ENCODE measurements around the gene PKNOX2.

The PKNOX2 gene

DNA sequence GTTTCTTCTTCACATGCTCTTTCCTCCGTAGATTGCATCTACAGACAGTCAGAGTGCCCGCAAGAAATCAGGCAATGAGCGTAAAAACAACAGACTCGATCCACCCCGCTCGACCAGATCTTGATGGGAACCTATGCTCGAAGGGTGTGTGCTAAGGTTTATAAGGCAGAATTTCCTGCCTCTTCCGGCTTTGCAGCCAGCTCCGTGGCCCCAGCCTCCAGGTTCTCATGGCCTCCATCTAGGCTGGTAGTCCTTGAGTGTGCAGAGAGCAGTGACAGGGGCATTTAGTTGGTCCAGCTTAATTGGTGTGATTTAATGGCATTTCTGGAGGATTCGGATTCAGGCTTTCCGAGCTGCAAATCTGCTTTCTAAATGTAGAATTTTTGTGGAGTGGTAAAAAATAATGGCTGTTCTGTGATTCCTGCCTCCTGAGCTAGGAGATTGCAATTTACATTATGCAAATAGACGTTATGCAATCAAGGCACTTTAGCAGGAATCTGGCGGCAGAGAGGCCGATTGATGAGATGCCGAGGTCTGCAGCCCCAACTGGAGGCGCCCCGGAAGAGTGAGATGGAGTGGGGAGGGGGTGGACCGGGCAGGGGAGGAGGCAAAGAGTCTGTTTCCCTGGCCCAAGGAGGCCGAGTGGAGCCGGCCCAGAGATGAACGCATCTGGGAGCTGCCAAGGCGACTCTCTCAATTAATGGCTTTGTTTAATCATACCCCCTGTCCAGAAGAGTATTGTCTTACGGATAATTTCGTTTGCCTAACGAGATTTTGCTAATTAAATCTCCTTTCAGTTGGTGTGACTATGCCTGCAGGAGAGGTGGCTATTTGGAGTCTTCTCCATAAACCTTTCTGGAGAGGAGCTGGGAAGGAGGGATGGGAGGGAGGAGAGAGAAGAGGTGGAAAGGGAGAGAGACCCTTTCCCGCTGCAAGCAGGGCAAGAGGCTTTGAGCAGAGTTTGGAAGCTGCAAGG is 75.3 kb downstream of the PKNOX2 start:
- DNase-seq: no peak

DNA sequence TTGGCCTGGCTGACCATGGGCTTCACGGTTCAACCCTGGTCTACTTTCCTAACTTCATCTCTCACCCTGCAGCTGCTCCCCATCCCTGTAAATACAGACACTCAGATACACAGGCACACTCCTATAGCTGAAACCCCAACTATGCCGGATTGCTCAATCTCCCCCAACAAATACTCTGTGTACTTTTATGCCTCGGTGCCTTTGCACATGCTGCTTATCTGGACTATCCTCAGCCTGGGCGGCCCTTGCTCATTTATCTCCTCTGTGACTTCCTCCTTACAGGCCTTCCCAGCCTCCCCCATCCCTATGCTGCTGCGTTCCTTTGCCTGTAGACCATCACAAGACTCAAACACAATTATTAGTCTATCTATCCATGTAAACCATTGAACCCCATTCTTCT is 76.6 kb downstream of the PKNOX2 start:
- no peak for DNase-seq

DNA sequence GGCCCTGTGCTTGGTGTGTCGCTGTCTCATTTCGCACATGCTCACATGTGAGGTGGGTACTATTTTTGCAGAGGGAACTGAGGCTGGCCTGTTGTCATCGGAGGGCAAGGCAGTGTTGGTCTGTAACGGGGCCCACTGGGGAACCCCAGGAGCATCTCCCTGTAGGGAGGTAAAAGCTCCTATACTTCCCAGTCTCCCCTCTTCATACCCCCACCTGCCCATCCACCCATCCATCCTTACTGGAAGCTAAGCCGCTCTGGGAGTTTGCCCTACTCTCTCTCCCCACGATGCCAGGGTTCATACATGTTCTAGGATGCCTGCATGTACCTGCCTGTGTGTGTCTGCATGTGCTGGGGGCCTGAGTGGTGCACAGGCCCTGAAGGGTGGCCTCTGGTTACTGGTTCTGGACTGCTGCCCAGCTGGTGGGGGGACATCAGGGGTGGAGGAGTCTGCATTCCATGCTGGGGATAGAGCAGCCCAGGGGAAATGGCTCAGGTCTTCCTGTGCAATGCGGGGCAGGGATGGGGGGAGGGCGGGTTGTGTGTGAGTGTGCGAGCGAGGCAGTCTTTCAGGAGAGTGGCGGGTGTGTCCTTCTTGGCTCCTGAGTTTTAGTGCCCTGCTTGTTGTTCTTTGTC is 77.7 kb downstream of the PKNOX2 start:
- DNase-seq: no peak

DNA sequence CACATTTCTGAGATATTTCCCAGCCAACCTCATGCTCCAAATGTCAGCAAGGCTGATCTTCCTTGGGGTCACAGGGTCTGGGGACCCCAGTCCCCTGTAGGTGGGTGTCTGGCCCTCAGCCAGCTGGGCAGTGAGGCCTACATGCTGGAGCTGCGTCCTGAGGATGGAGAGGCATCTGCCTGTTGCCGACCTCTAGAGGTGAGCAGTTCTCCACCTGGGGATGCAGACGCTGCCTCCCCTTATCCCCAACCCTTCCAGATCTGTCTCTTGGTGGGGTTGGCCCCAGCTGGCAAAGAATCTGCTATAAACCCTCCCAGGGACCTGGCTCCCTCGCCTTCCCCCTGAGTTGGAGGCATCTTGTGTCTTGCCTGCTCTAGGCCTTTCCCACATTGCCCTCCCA is 79.6 kb downstream of the PKNOX2 start:
- DNase-seq: no peak

DNA sequence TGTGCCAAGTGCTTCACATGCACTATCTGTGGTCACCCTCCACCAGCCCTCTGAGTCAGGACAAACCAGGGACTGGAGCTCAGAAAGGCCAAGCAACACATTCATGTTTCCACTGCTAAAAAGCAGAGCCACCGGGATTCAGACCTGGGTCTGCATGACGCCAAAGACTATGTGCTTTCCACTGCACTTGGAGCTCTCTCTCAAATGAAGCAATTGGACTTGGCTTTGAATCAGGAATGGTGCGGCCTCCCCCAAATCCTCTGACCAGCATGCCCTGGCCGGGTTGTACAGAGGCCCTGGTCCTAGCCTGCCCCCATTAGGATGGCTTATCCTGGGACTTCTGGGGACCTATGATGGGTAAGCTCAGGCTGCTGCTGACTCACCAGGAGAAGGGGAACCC is 80.7 kb downstream of the PKNOX2 start:
- no peak for DNase-seq

DNA sequence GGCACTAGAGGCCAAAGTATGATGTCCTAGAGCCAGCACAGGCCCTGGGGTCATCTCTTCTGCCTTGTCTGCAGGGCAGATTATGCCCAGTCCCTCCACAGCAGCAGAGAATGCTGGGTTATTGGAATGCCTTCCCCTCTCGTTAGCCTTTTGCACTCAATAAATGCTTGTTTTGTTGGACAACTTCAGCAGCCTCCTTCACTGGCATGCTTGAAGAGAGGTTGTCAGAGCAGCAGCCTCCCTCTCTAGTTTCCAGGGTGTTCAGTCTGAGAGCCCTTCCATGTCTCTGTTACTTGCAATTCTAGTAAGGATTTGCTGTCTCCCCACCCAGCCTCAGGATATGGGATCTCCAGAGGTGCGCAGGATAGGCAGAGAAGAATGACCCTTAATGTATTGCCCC is 82.9 kb downstream of the PKNOX2 start:
- no peak for DNase-seq

DNA sequence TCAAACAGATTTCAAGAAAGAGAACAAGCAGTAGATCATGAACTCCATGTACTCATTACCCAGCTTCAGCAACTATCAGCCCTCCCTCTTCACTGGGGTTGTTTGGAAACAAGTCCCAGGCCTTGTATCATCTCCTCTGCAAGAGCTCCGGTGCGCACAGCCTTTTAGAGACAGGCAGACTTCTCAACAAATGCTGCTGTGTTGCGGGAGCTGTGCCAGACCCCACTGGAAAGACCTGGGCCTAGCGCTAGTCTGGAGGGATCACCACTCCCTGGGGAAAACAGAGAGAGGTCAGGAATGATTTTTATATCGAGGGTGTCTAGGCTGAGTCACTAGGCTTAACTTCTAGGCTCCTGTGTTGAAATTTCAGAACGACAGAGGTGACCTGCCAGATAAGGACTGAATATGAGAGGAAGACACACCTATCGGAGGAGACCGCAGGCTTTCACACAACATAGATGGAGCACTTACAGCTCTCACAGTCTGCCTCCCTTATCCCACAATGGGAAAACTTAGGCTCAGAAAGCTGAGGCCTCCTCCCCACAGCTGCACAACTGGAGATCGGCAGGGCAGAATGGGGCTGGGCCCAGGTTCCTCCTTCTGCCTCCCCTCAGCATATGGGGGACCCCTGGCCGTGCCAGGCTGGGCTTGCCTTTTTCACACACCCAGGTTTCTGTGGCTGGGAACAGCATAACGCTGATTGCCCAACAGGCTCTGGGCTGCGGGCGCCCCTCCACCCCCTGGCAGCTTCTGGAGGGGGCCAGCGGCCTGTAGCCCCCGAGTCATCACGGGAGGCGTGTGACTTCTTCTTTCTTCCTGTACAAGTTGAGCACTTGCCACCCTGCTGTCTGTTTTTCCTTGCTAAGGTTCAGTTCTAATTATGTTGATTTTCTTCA is 86.0 kb downstream of the PKNOX2 start:
- no peak for DNase-seq

GRCh38 chr11:125251214-125251545 is 86.6 kb downstream of the PKNOX2 start:
- no peak for DNase-seq

DNA sequence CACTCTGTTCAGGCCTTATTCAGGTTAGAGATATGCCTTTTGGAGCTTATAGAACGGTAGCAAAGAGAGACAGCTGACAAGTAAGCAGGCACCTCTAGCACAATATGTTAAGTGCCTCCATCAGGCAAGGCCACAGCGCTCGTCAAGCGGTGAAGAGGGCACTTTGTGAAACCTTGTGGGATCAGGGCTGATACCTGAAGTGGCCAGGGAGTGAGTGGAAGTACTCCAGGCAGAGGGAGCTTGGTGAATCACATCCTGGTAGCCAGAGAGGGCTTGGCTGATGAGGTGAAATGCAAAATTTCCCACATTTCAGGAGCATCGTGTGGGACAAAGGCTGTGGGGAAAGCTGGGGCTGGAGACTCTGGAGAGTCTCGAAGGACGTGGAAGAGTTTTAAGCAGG is 87.4 kb downstream of the PKNOX2 start:
- no peak for DNase-seq

GRCh38 chr11:125253289-125253688 is 88.7 kb downstream of the PKNOX2 start:
- DNase-seq: no peak

- no peak for DNase-seq
Observed at GRCh38 chr11:125253795-125254525, 89.4 kb downstream of the PKNOX2 start.

- DNase-seq: no peak
Observed at GRCh38 chr11:125256541-125257189, 92.1 kb downstream of the PKNOX2 start.

- DNase-seq: no peak
Observed at GRCh38 chr11:125257190-125257579, 92.6 kb downstream of the PKNOX2 start.

DNA sequence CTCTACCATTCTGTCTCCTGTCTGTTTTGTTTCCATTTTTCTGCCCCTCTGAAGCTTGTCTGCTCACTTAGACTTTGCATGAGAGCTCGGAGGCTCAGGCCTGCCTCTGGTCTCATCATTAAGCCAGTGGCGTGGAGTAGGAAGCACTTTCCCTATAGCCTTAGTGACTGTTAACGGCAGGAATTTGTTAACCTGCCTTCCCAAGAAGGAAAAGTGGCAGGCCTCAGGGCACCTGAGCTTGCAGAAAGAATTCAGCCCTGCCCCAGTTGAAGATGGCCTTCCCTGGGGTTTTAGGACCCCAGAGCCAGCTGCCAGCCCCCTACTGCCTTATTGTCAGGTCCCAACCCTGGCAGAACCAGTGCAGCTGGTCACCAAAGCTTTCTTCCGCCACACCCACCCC is 93.2 kb downstream of the PKNOX2 start:
- no peak for DNase-seq

- DNase-seq: no peak
Observed at GRCh38 chr11:125258291-125259032, 93.9 kb downstream of the PKNOX2 start.

DNA sequence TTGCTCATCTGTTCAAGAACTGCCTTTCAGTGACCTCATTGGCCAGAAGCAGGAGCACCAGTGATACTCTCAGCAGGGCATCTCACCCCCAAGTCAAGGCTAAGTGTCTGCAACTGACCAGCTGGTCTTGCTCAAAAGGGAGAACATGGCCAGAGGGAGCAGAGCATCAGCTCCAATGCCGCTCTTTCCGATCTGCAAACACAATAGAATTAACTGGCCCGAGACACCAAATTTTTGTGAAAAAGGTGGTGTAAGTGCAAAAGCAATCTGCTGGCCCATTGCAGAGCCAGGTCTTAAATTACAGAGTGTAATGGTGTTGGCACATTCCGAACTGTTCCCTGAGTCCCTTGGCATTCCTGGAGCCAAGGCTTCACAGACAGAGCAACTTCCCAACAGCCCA is 97.0 kb downstream of the PKNOX2 start:
- no peak for DNase-seq

- DNase-seq: no peak
Observed at GRCh38 chr11:125262194-125262829, 97.8 kb downstream of the PKNOX2 start.

DNA sequence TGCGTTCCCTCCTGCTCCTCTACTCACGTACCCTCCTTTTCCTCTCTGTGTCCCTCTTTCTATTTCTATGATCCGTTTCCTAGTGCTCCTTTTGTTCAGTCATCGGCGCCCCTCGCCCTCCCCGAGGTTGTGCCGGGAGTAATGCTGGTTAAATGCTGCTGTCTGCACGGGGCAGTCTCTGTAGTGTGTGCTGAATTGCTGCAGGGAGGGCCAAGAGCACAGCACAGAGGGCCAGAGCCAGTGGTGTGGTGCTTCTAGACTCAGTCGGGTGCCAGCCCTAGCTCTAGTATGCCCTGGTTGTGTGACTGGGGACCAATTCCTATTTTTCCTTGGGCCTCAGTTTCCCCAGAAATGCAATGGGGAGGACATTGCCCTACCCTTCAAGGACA is 98.3 kb downstream of the PKNOX2 start:
- DNase-seq: no peak

DNA sequence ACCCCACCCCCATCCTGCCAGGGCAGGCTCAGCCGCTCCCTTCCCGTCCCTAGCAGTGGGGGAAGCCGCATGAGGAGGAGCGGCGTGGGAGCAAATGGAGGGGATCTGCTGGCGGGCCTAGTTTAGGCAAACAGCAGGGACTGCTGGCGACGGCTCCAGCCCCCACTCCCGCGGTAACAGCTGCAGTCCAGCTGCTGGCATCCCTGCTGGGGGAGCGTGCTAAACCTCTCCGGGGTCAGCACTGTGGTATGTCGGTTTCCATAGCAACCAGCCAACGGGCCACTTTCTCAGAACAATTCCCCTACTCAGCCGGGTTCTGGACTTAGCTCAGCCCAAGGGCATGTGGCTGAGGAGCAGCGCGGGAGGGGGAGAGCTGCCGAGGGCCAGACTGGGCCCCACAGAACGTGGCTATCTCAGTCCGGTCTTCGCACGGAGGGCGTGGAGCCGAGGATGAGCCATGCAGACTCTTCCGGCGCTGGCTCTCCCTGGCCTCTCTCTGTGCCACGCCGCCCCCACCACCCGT is 98.8 kb downstream of the PKNOX2 start:
- no peak for DNase-seq
